GM12891 (cell line): ENCODE results near the gene MAP3K20.

Source experiments
- PAX5 ChIP-seq: IDR thresholded peaks from 2 replicates; pipeline ENCODE4 v1.6.1; 2011; ENCODE audit warnings: low read length, moderate library complexity, mild to moderate bottlenecking; ENCODE audit not compliant: insufficient read depth, severe bottlenecking
- POLR2A ChIP-seq: IDR thresholded peaks from 2 replicates; pipeline ENCODE4 v1.6.1; 2011; ENCODE audit warnings: low read depth, low read length, control low read depth
- POLR2AphosphoS5 ChIP-seq: IDR thresholded peaks from 2 replicates; pipeline ENCODE4 v1.6.1; 2011; ENCODE audit warnings: low read depth, low read length, control low read depth
- TAF1 ChIP-seq: IDR thresholded peaks from 2 replicates; pipeline ENCODE4 v1.6.1; 2011; ENCODE audit warnings: low read depth, low read length, control low read depth

GRCh38 chr2:173122936-173123335, 47.3 kb downstream of the MAP3K20 start:
- TF ChIP-seq POLR2A: no peak
- no peak for TF ChIP-seq POLR2AphosphoS5
- TF ChIP-seq PAX5: no peak
- no peak for TF ChIP-seq TAF1
